HG03280 (cell line): ENCODE data around the gene SULT1C3.

ENCODE experiments used
- ATAC-seq: cut with Tn5 transposase; IDR thresholded peaks from one replicate; pipeline ENCODE4 v1.9.1; 2021; ENCODE audit warnings: mild to moderate bottlenecking, moderate library complexity; ENCODE audit not compliant: unreplicated experiment

Gene SULT1C3

DNA sequence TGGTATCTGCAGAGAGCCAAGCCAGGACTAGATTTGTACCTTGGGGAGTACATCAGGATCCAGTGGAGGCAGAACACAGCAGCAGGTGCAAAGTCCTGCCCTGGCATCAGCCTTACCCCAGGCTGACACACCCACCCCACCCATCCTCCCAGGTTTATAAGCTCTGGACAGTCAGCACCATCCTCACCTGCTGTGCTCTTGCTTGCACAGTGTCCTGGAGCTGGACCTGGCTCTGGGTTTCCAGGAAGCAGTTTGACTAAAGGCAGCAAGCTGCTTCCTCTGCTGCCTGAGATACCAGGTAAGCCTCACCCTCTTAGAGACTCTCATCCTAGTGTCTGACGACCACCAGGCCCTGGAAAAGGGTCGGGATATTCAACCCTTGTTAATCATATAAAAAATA lies at the start of gene SULT1C3:
SULT1C3 (plus strand) TSS at position 183 of the 400 bp plus-strand sequence. CDS start 7,227 bp downstream, outside the sequence.
- no peak for ATAC-seq

DNA sequence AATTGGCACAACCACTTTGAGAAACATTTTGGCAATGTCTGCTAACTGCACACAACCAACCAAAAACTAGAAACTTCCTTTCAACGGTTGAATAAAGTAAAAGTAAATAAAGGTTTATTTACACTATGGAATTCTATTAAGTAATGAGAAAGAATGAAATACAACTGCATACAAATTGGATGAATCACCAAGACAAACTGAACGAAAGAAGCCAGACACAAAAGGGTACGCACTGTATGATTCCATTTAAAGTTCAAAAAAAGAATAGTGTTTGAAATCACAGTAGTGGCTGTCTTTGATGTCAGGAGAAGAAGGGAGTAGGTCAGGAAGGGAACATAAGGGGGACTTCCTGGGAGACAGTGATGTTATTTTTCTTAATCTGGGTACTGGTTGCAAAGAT lies 46.5 kb upstream of the SULT1C3 start:
- no peak for ATAC-seq

DNA sequence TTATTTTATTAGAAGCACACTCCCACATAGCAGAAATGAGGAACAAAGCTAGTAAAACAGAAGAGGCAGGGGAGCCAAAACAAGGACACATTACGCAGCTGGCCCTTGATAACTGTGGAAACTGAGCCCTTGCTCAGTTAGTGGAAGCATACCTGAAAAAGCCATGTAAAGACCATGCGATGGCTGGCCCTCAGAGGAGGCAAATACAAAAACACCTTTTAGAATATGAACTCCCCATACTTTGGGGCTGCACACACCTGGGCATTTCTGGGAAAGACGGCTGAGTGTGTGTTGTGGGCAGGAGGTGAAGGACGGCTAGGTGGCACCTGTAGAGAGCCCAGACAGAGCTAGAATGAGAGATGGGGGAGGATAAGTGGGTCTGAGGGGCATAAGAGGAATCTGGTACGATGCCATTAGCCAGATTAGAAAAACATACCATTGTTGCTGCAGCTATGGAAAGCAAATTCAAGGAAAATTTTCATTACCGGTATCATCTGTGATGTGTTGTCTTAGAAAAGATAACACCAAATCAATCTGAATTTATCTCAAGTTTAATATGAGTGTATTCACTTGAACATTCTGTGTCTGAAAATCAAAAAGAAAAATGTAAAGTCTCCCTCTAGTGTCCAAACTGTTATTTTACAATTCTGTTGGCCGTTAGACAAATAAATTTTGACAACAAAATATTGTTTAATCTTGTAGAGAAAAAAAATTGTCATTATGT lies 45.2 kb upstream of the SULT1C3 start:
- no peak for ATAC-seq

DNA sequence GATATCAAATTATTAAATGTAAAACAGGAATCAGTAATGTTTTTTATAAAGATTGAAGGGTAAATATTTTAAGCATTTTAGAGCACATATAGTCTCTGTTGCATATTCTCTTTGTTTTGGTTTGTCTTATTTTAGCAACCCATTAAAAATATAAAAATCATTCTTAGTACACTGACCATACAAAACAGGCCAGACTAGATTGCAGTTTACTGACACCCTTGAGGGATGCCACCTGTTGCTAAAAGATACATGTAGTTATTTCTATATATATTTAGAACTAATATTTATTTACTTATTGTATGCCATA lies 44.7 kb upstream of the SULT1C3 start:
- ATAC-seq: no peak

DNA sequence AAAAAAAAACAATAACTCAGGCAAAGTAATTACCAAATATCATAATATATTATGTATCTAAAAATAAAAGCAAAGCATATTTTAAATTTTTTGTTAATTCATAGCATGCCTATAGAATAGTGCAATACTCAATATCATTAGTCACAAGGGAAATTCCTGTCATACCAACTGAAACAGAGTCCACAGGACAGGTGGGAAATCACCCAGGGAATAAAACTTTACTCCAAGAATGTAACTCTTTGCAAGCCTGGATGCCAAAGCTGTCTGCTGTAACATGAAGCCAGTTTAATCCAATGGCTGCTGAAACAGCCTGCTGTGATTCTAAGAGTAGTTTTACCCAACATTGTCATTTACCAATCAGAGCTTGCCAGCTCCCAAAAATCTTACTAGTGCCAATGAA lies 40.0 kb upstream of the SULT1C3 start:
- no peak for ATAC-seq

DNA sequence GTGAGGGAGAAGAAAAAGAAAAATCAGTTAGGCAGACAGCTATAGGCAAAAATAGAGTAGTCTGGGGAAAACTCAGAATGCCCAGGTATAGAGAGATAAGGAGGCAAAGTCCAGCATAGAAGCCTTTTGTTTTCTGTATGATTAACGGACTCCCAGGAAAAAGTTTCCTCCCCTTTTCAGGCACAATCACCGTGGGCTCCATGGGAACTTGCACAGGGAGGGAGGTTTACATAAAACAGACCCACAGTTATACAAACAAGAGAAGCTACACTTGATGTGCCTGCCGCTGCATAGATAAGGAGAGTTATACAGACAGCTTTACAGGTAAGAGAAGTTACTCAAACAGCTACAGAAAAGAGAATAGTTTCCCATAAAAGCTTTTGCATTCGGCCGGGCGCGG lies 39.2 kb upstream of the SULT1C3 start:
- ATAC-seq: no peak

DNA sequence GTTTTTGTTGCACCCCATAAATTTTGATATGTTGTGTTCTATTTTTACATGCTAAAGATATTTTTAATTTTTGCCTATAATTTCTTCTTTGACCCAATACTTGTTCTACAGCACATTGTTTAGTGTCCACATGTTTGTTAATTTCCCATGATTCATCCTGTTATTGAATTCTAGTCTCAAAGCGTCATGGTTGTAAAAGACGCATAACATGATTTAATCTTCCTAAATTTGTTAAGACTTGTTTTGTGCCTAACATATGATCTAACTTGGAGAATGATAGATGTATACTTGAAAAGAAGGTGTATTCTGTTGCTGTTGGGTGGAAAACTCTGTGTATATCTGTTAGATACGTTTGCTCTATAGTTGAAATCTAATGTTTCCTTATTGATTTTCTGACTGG lies 27.1 kb upstream of the SULT1C3 start:
- no peak for ATAC-seq

DNA sequence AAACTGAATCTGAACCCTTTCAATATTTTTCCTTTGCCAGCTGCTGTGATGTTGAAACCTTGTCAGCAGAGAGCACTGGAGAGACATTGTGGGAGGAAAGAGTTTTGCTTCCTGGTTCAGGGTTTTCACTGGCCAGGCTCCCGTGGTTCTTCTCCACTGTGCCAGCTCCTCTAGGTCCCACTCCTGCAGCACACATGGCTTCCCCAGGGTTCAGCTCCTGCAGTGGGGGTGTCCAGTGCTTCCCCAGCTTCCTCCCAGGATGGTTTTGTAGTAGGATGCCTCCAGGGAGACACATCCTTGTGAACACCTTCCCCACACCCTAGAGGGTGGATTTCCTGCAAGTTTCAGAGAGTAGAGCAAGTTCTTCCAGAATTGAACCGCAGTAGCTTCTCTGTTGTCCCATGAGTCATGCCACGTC lies 24.0 kb upstream of the SULT1C3 start:
- ATAC-seq: no peak

DNA sequence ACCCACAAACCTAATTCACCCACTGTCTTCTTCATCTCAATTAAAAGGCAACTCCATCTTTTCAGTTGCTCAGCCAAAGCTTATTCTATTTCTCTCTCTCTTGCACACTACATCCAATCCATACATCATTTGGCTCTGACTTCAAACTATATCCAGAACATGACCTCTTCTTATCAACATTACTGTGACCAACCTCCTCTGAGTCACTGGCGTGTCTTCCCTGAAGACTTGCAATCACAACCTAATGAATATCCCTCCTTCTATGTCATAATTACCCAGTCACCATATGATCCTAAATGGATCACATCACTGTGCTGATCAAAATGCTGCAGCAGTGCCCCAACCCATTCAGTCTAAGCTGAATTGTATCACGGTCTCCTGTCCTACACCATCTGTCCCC lies 22.6 kb upstream of the SULT1C3 start:
- no peak for ATAC-seq

DNA sequence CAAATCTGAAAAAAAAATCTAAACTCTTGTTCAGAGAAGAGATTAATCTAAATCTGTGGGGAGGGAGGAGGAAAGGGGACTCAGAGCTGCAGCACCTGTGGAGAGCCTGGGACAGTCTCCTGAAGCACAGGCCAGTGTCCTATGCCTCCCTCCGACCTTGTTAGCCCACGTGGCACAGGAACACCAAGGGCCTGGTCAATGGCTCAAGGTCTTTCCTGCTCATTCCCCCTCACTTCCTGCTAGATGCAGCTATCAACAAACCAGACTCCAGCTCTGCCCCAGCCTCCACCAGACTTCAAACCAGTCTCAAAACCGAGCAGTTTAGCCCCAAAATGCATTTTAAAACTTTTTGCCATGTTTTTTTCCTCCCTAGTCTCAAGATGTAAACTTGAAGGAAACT lies 20.1 kb upstream of the SULT1C3 start:
- no peak for ATAC-seq

DNA sequence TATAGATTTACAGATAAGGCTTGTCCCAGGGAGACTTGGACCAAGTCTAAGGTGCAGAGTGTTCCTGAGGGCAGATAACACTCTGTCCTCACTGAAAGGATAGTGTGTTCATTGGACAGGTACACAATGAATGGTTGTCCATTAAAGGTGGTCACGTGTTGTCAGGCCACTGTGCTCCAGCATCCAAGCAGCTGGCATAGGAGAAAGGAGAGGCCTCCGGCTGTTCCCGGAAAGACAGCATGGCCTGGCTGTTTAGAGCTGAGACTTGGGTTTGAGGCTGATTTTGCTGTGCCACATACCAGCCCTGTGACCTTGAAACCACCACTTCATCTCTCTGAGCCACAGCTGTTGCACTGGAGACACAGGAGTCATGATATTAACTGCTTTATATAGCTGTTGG lies 19.6 kb upstream of the SULT1C3 start:
- ATAC-seq: no peak

DNA sequence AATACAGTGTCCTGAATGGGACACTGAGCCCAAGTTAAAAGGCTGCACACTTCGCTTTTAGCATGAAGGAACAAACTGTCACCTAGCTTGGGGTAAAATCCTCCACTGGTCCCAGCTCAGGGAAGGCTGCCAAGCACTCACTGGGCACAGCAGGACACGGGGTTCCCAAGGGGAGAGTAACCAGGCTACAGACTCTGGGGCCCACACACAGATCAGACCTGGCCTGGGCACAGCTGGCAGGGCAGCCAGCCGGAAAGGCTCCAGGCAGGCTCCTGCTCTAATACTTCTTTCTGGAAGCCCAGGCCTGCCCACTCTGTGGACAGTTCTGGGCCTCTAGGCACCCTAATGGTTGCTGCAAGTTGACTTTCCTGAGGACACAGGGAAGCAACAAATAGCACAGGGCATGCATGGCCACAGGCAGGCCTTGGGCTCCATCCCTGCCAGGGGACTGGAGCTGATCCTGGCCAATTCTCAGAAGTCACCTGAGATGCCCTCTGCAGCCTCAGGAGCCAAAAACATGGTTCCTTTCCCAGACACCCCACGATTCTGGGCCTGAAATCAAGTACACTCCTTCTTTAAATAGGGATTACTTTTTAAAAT lies 18.7 kb upstream of the SULT1C3 start:
- ATAC-seq: no peak

DNA sequence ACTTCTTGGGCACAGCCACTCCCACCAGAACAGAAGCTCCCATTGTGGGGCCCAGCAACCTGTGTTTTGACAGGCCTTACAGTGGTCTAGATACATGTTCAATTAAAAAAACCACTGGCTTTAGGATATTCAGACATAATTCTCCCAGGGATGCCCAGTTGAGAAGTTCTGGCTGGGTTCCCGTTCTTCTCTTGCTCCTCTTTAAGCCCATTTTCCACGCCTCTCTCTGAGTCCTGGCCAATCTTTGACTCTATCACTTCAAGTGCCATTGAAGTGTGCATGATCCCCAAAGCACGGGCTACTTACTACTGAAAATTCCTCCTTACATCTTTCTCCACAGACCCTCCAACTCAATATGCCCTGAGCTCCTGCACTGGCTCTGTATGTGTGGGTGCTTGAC lies 17.5 kb upstream of the SULT1C3 start:
- no peak for ATAC-seq

DNA sequence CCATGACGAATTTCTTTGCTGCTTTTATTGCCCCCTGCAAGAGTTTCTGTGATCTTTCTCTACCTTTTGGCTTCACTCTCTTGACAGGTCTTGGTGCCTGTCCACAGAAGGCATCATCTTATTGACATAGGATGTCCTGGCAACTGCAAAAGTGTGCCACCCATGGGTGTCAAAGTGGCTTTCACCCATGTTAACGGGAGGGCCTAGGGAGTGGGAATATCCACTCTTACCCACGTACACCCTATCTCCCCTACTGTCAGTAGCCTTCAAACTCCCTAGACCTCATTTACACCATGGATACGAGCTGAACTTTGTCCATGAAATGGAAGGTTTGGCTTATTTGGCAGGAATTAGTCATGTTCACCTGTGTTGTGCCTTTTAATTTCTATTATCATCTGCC lies 16.2 kb upstream of the SULT1C3 start:
- no peak for ATAC-seq

DNA sequence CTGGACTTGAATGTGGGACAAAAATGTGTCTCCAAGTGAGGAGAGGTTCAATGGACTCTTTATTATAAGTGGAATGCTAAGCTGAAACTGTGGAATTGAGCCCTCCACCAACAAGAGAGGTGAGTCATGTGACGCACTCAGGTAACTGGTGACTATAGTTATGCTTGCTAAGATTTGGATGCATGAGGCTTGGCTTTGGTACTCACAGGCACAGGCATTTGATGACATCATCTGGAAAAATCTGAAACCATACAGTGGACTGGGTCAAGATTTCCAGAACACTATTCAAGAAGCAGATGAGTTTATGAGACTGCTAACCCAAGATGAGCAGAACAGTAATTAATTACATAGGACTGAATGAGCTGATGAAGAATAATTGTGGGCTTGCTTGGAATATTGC lies 15.7 kb upstream of the SULT1C3 start:
- ATAC-seq: no peak

DNA sequence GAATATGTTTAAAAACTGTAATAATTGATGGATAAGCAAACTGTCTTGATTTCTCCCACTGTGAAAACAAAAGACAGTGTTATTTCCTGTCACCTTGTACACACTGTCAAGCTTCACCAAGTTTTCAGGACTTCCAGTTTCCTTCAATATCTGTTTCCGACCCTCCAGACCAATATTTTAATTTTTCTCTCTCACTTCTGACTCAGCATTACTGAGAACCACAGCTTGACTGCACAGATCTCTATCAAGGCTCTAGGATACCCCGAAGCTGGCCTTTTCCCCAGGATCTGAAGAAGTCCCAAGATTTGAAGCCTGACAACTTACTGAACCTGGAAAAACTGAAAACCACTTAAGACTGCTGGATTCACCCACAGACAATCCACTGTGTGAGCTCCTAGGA lies 13.2 kb upstream of the SULT1C3 start:
- ATAC-seq: no peak

DNA sequence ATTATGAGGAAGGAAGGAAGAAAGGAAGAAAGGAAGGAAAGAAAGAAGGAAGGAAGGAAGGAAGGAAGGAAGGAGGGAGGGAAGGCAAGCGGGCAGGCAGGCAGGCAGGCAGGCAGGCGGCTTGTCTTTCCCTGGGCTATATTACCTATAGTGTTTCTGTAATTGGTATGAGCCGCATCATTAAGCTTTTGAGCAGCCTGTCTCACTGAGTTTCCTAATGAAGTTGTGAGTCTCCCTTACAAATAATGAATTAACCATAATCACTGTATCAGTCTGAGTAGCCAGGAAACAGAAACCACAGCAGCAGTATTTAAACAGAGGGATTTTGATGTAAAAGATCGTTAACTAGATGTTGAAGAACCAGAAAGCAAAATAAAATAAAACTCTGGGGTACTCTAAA lies 11.8 kb upstream of the SULT1C3 start:
- ATAC-seq: no peak

DNA sequence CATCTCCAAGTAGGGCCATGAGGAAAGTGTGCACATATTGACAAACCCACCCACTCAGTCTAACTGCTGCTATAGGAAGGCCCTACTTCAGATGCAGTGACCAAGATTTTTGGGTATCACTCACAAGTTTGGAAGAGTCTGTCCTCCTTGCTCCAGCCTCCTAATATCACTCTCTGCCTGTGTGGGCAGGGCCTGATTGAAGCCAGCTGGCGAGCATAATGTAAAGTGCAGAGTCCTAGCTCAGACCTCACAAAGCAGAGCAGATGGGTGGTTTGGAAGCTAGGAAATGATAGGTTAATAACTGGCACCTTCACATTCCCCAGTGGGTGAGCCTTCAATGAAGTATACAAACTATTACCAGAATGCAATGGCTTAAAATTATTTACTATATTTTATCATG lies 11.2 kb upstream of the SULT1C3 start:
- ATAC-seq: no peak

DNA sequence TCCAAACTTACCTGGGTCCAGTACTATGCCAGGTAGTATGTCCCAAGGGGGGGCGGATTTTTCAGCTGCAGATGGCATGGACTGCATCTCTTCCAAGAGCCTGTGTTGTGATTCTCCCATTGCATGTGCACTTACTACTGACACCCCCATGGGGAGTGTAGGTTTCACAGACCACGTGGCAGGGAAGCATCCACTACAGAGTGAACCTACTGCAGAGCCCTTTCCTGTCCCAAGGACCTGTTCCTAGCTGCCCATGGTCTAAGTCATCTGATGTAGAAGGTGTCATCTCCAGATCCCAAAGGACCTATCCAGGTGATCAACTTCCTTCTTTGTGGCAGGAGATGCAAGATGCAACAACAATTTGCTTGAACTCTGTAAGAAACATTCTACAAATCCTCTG lies 9.9 kb upstream of the SULT1C3 start:
- ATAC-seq: no peak

DNA sequence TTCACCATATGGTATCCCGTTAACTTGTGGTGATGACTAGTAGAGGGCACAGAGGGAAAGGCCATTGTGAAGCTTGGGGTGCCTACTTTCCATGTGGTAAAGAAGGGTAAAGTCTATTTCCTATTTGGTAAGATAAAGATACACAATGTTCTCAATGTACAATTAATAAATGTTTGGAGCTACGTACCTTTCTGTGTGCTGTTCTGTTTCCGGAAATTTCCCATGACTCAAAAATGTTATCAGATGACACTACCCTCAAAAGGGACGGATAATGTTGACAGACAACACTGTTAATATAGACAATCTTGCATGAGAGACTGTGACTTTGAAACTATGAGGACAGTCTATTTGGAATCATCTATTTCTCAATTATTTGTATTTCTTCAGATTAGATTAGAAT lies 4.2 kb upstream of the SULT1C3 start:
- no peak for ATAC-seq

DNA sequence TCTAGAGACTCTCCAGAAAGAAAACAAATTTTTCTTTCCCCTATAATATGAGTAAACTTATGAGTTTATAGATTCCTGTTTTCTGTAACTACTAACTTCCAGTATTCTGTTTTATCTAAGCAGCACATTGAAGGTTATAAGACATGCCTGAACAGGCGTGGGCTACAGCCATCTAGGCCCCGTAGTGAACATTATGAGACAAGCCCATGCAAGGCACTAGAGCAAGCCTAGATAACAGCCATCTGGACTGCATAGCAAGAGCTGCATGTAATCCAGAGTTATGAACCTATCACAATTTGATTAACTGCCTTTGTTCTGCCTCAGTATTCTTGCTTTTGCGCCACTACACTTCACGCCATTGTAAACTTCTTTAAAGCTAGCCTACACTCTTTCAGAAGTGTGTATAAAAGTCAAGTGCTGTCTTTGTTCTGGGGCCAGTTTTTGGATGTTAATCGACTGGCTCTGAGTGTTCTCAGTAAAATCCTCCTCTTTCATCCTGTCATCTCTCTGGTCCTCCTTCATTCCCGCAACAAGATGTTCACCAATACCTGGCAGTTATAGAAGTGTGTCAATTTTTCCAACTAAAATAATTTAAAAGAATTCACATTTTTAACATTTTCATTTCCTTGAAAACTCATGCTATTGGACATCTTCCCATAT lies 3.0 kb upstream of the SULT1C3 start:
- no peak for ATAC-seq

DNA sequence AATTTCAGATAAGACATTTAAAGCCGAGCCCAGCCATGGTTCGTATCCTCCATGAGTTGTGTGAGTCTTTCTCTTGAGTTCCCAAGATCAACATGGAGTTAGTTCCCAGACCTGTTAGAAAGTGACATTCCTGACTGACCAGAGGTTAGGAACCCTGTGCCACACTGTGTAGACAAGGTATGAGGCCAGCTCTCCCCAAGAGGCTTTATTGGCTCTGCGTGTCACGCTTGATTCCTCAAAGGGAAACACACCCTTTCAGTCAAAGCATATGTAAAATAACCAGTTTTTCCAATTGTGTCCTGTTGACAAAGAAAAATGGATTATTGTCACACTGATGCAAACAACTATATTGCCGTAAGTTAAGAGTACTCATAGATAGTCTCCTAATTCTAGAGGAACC lies 1.2 kb downstream of the SULT1C3 start:
- no peak for ATAC-seq

DNA sequence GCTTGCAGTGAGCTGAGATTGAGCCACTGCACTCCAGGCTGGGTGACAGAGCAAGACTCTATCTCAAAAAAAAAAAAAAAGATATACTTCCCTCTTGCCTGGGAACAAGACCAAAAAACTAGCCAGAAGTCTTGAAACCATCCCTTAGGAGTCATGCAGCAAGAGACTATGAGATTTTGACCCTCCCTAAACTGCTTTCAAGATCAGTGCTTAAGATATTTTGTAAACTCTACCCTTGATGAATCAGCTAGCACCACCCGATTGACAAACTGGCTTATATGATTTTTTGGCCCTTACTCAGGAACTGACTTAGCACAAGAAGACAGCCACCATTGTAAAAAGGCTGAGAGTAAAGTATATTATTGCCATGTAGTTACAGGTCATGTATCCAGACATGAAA lies 3.8 kb downstream of the SULT1C3 start:
- no peak for ATAC-seq
